IPS-NIHi7 (cell line): Measurements from ENCODE around the gene ESRRG.

Experiments used
- DNase-seq: peaks from one replicate; pipeline ENCODE4 v3.0.0; 2012; ENCODE audit warnings: mixed read lengths; ENCODE audit errors: extremely low spot score

Gene ESRRG

DNA sequence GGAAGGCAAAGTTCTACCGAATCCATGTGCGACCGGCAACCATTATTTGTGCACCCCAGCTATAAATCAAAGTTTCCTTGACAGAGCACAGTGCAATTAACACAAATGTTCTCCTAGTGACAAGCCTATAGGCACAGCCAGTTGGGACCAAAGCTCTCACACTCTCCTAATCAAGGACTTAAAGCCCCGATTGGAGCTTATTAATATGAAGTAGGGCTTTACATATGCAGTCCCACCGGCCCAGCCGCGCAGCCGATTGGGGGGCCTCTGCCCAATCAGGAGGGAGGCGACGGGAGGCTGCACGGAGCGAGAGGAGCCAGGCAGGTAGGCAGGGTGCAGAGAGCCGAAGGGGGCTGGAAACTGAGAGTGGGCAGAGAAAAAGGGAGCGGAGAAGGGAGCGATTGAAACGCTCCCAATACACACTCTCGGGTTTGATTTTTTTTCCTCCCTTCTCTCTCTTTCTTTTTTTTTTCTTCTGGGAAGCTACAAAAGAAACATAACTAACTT, at the start of gene ESRRG:
TSS of gene ESRRG (minus strand) at position 156 of the 507 bp plus-strand sequence. CDS start at position 26, 130 bp downstream.
- peak; percentile 82 for DNase-seq

- DNase-seq = no peak
These were observed 48.7 kb upstream of the ESRRG start for GRCh38 chr1:216771922-216772321.

- DNase-seq = no peak
These were observed 43.6 kb upstream of the ESRRG start for GRCh38 chr1:216766633-216767327.

DNA sequence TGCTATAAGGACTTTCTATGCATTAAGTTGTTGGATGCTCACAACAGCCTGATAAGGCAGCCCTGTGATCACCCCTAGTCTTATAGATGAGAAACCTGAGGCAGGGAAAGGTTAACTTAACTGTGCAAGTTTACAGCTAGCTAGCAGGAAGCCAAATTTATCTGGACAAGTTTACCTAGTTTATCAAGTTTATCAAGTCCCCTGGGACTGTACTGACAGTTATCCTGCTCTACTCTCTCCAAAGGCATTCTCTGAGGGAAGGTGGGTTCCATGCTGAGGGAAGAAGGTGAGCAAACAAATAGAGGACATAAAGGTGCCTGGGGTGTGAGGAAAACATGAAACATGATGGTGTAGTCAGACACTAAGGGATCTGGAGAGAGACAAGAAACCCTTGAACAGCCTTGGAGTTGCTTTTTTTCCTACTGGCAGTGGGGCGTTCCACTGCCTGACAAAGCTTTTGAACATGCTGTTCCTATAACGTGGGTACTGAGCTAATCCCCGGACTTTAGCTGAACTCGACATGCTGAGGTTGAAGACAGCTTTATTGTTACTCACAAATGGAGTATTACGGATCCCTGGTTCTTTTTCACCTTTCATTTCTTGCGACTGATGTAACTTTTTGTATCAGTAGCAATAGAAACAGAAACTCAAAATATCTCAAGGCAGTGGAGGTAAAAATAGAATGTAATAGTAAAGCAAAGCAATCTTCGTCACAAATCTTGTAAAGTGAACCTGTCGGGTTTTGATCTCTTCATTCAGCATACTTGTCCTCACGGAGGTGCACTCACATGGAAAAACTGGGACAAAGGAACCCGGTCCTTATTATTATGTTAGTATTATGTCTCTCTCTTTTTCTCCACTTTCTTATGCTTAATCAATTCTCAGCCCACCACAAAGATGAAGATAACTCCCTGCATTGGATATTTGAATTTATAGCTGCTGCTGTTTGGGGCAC, 42.4 kb upstream of the ESRRG start:
- DNase-seq = no peak

DNA sequence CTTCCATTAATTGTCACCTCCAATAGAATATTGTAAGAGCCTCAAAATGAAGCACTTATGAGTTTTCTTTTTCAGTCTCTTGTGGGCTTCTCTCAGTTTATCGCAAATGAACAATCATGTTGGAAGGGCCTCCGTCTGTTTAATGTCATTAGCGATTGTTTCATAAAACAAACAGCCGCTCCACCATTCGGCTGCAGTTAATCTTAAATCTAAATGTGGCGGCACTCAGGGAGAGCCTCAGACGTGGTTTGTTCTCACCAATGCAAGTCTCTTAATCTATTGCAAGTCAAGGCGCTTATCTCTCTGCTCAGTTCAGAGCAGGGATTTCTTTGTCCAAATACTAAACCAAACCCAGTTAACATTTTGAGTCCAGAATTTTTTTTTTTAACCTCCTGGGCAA, 34.9 kb upstream of the ESRRG start:
- no peak for DNase-seq

DNA sequence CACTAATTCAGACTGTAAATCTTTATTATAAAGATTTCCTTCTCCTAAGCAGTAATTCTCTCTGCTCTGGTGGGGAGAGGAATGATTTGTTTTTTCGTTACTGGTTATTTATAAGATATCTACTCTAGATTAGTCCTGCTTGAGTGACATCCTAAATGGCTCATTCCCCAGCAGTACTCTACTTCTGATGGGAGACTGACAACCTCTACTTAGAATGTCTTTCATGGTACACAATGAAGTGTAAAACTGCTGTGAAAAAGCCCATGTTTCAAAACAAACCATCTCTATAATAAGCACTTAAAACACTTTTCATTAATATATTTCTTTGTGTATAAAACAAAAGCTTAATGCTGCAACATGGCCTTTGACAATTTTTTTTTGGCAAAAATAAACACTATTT, 33.9 kb upstream of the ESRRG start:
- no peak for DNase-seq

DNA sequence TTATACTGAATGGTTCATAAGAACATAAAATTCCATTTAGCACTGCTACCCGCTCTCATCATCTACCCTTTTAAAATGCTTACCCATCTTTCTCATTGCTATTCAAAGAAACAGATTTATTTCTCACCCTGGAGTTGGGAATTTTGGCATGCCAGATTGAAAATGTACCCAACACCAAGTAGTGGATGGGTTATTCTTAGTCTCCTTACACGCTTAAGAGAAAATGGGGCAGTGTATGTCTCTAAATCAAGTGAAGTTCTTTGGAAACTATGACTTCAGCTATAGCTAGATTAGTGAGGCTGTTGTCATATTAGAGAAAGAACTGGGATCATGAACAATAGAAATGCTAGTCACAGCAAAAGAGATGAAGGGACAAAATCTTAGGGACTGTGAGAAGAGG, 27.7 kb upstream of the ESRRG start:
- no peak for DNase-seq

GRCh38 chr1:216750031-216750627, 26.9 kb upstream of the ESRRG start:
- DNase-seq = peak; percentile 60

GRCh38 chr1:216749232-216749631, 26.0 kb upstream of the ESRRG start:
- no peak for DNase-seq

- DNase-seq = no peak
These were observed 19.4 kb upstream of the ESRRG start for GRCh38 chr1:216742625-216743024.

DNA sequence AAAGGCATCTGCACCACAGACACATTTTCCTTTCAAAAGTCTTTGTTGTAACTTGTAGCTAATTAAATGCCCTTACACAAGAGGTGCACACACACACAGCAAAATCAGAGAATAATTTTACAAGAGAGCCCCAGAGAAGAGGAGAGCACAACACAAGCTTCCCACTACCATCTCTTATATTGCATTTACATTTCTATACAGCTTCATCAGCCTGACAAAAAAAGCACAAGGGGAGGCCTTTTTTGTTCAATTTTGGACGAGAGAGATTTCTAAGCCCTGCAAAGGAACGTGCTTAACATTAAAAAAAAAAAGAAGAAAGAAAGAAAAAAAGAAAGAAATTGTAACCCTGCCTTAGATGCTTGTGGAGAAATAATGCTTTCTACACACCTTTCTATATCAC, 17.1 kb upstream of the ESRRG start:
- peak; percentile 12 for DNase-seq

DNA sequence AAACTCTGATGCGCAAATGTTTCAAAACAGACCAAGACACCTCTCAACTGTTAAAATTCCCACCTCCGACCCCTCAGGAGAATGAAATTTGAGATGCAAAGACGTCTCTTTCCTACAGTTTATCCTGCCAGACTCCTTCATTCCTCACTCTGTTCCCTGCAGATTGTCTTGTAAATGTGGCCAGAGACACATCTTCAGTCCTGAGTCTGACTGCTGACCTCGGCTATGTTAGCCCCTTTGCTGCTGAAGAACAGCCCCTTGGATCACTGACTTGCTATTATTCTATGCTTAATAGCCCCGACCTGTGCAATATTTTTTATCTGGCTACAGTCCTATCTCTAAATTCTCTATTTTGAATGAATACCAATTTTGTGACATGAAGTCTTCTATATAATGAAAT, 16.6 kb upstream of the ESRRG start:
- DNase-seq = peak; percentile 29

- no peak for DNase-seq
These were observed 8.9 kb upstream of the ESRRG start for GRCh38 chr1:216732121-216732520.

GRCh38 chr1:216731562-216731961, 8.3 kb upstream of the ESRRG start:
- no peak for DNase-seq

DNA sequence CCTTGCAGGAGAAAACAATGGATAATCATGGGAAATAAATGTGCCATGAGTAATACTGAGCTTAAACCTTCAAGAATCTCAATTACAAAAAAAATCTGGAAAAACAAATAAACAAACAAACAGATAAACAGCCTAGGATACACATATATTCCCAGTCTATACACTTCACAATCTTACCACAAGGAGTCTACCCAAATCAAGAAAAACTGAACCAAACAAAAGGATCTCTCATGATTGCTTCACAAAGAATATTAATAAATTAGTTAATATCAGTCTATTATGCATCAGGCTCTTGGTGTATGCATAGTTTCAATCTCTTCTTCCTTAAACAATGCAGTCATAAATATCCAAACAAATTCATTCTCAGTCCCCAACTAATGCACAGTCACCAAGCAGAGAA, 3.2 kb upstream of the ESRRG start:
- no peak for DNase-seq

DNA sequence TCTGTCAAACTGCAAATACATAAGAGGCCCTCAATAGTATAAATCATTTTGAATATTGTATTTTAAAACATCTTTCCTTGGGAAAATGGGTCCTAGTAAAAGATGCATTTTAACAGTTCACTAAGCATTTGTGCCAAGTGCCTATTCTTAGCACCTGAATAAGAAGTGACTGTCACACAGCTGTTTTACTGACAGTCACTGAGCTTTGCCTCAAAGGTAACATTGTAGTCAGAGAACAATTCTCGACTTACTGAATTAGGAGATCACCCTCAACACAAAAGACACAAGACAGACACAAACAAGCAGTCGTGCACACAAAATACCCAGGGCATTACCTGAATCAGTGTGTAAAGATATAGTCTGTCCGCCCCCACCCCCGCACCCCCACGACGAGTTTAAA, 408 bp downstream of the ESRRG start:
- no peak for DNase-seq

DNA sequence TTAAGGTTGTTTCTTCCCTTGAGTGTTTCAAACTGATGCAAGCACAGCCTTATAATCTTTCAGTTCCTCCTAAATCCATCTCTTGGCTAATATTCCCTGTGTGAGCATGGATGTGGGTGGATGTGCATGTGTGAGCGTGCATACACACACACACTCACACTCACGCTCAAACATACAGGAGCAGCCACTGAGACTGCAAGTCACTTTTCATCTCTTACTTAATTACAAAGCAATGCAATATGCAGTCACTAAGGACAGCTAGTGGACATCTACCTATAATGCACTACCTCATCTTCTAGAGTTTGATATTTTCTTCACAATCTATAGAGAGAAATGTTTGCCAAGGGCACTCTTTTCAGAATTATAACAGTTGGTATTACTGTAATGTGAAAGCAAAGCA, 1.4 kb downstream of the ESRRG start:
- no peak for DNase-seq

- no peak for DNase-seq
These were observed 2.2 kb downstream of the ESRRG start for GRCh38 chr1:216721062-216721461.

- DNase-seq = no peak
These were observed 11.5 kb downstream of the ESRRG start for GRCh38 chr1:216711712-216712111.

GRCh38 chr1:216710598-216711333, 12.5 kb downstream of the ESRRG start:
- DNase-seq = no peak

- no peak for DNase-seq
These were observed 13.2 kb downstream of the ESRRG start for GRCh38 chr1:216710055-216710454.

- DNase-seq = no peak
These were observed 17.6 kb downstream of the ESRRG start for GRCh38 chr1:216705676-216706075.
